ENCODE measurements around the gene NEUROG1. TPM values are rescaled to one million over a fixed set of nuclear protein-coding genes. Genes with fewer than 3 reads are reported as not detected.

NEUROG1 gene
- total and polyA plus RNA-seq, 2 of the 13 experiments (the other 11 are each of a cell fraction or from before 2014, with no cell fraction given): not detected

GRCh38 chr5:135570453-135570764, 34.6 kb upstream of the NEUROG1 start:
- Histone ChIP-seq H3K79me2 (ENCODE audit: insufficient read depth, low read length) (no peaks in the 10 kb centered on the region), H3K27ac (ENCODE audit: extremely low read length, insufficient read depth, low read length) (no peak overlapping the region), H3K9ac (ENCODE audit: insufficient read depth, low read depth, low read length) (no peak overlapping the region), H3K27me3 (ENCODE audit: control insufficient read depth in 1 of 2, insufficient read depth in 2 of 2, low read length in 2 of 2) (peaks cover 2 to 7% of the 10 kb centered on the region in 2 experiments; a peak in 4 of 5 replicates), H4K20me1 (ENCODE audit: insufficient read depth, low read length) (no peaks in the 10 kb centered on the region), H3K9me3 (ENCODE audit: low read length) (no peaks in the 10 kb centered on the region), H3K4me2 (ENCODE audit: low read depth, low read length) (no peak overlapping the region), H3K4me3 (replicated peaks in 1 of 3; ENCODE audit: insufficient read depth in 1 of 3, low read depth in 2 of 3, low read length in 3 of 3) (no peak overlapping the region), H3K36me3 (replicated peaks in 1 of 2; ENCODE audit: control insufficient read depth in 1 of 2, insufficient read depth in 2 of 2, low read length in 2 of 2) (no peaks in the 10 kb centered on the region), H3K4me1 (ENCODE audit: insufficient read depth, low read length) (no peaks in the 10 kb centered on the region), H2AFZ (ENCODE audit: low read length) (no peak overlapping the region)
- ATAC-seq (no peak), DNase-seq (ENCODE audit: low spot score) (no peak), FAIRE-seq (no peak)
- intact Hi-C loops (cut with micrococcal nuclease; ENCODE audit: unreplicated experiment) (no loop called here), in situ Hi-C loops (cut with HindIII; ENCODE audit: extremely low pct_ligation_motif_present, low pct_unique_long_range_greater_than_20kb) (loop anchor here (25.0 kb wide), 1 partner anchor 542 kb away; no protein-coding TSS in a partner anchor)
- POLR2A ChIA-PET: no interaction called here
- no TSS peak for BruUV-seq (replicated peaks)
- CTCF ChIA-PET (ENCODE audit: low intra/inter-chr PET ratio, low total read pairs): interaction anchor here (0.8 kb wide), 1 partner anchor 108 kb away, joined by 7 read pairs; no protein-coding TSS in a partner anchor
- WGBS (ENCODE audit: low lambda C conversion rate): 0% methylated on average over 3 of the region's 3 CpGs
- TF ChIP-seq, protein P1, sequence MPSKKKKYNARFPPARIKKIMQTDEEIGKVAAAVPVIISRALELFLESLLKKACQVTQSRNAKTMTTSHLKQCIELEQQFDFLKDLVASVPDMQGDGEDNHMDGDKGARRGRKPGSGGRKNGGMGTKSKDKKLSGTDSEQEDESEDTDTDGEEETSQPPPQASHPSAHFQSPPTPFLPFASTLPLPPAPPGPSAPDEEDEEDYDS (CRISPR knock-in tag; IDR thresholded peaks at IDR 0.05): no peak
- TF ChIP-seq ARHGAP35 (CRISPR knock-in tag; IDR thresholded peaks at IDR 0.05; ENCODE audit: borderline replicate concordance) (no peak), ETV5 (CRISPR knock-in tag; IDR thresholded peaks at IDR 0.05; ENCODE audit: borderline replicate concordance) (no peak), PLSCR1 (CRISPR knock-in tag; IDR thresholded peaks at IDR 0.05; ENCODE audit: borderline replicate concordance) (no peak), ZNF326 (CRISPR knock-in tag; IDR thresholded peaks at IDR 0.05; ENCODE audit: borderline replicate concordance) (no peak), GABPA (IDR thresholded peaks at IDR 0.05; ENCODE audit: low read depth, low read length) (no peak), GABPA (CRISPR knock-in tag; IDR thresholded peaks at IDR 0.05; ENCODE audit: low read depth) (no peak), FLYWCH1 (CRISPR knock-in tag; IDR thresholded peaks at IDR 0.05) (no peak), GTF3A (CRISPR knock-in tag; conservative IDR thresholded peaks at IDR 0.05) (no peak), ZFP62 (CRISPR knock-in tag; IDR thresholded peaks at IDR 0.05) (no peak), ZNF652 (CRISPR knock-in tag; IDR thresholded peaks at IDR 0.05; ENCODE audit: borderline replicate concordance, low read depth) (no peak), USF2 (IDR thresholded peaks at IDR 0.05; ENCODE audit: low read depth, low read length) (no peak), USF2 (CRISPR knock-in tag; IDR thresholded peaks at IDR 0.05; ENCODE audit: borderline replicate concordance) (no peak)
- TF ChIP-seq, protein P2, sequence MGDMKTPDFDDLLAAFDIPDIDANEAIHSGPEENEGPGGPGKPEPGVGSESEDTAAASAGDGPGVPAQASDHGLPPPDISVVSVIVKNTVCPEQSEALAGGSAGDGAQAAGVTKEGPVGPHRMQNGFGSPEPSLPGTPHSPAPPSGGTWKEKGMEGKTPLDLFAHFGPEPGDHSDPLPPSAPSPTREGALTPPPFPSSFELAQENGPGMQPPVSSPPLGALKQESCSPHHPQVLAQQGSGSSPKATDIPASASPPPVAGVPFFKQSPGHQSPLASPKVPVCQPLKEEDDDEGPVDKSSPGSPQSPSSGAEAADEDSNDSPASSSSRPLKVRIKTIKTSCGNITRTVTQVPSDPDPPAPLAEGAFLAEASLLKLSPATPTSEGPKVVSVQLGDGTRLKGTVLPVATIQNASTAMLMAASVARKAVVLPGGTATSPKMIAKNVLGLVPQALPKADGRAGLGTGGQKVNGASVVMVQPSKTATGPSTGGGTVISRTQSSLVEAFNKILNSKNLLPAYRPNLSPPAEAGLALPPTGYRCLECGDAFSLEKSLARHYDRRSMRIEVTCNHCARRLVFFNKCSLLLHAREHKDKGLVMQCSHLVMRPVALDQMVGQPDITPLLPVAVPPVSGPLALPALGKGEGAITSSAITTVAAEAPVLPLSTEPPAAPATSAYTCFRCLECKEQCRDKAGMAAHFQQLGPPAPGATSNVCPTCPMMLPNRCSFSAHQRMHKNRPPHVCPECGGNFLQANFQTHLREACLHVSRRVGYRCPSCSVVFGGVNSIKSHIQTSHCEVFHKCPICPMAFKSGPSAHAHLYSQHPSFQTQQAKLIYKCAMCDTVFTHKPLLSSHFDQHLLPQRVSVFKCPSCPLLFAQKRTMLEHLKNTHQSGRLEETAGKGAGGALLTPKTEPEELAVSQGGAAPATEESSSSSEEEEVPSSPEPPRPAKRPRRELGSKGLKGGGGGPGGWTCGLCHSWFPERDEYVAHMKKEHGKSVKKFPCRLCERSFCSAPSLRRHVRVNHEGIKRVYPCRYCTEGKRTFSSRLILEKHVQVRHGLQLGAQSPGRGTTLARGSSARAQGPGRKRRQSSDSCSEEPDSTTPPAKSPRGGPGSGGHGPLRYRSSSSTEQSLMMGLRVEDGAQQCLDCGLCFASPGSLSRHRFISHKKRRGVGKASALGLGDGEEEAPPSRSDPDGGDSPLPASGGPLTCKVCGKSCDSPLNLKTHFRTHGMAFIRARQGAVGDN (CRISPR knock-in tag; IDR thresholded peaks at IDR 0.05): no peak
- TF ChIP-seq, protein P3, sequence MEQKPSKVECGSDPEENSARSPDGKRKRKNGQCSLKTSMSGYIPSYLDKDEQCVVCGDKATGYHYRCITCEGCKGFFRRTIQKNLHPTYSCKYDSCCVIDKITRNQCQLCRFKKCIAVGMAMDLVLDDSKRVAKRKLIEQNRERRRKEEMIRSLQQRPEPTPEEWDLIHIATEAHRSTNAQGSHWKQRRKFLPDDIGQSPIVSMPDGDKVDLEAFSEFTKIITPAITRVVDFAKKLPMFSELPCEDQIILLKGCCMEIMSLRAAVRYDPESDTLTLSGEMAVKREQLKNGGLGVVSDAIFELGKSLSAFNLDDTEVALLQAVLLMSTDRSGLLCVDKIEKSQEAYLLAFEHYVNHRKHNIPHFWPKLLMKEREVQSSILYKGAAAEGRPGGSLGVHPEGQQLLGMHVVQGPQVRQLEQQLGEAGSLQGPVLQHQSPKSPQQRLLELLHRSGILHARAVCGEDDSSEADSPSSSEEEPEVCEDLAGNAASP (CRISPR knock-in tag; IDR thresholded peaks at IDR 0.05; ENCODE audit: borderline replicate concordance): no peak
